H1 (cell line): ENCODE measurements around the gene LDLRAD3. TPM values are rescaled to one million over a fixed set of nuclear protein-coding genes. Genes with fewer than 3 reads are reported as not detected.
"Not testable (repeated sequence)": the region's sequence is repeated elsewhere in the genome, so short reads cannot be mapped to it uniquely, and the experiment has no call there.

Source experiments
- CTCF ChIA-PET: fragments of 300-600 bp; sonication (Branson Sonifier 250); formaldehyde crosslinking; loops from one replicate; lab custom pipeline; 2021; ENCODE audit not compliant: partially characterized antibody; lab: Charles Lee
- POLR2A ChIA-PET: fragments of 300-600 bp; sonication (Branson Sonifier 250); formaldehyde crosslinking; loops from one replicate; lab custom pipeline; 2021; ENCODE audit warnings: inconsistent platforms; ENCODE audit not compliant: partially characterized antibody; lab: Charles Lee
- DNase-seq, 2 experiments: peaks; one replicate each; pipeline versions ENCODE4 v3.0.0 to v3.0.0-alpha.2; 2010 to 2022; ENCODE audit warnings: low spot score in 2 of 2, low read depth in 1 of 2, mixed read lengths in 1 of 2
- FAIRE-seq: peaks from 2 replicates; lab custom pipeline; 2011; peaks lifted over from hg19 to GRCh38; lab: Jason Lieb, UNC
- H2AFZ ChIP-seq: 2 replicates; pipeline ENCODE4 v1.8.1; 2012; ENCODE audit warnings: low read length, inconsistent platforms
- H2AK5ac ChIP-seq: 2 replicates; pipeline ENCODE4 v1.6.1; 2013; ENCODE audit warnings: low read depth, low read length
- H2BK120ac ChIP-seq: replicated peaks from 2 replicates; pipeline ENCODE3; 2013; ENCODE audit warnings: low read depth, low read length, inconsistent platforms
- H2BK12ac ChIP-seq: 2 replicates; pipeline ENCODE4 v1.6.1; 2013; ENCODE audit warnings: low read depth, low read length
- H2BK15ac ChIP-seq: 2 replicates; pipeline ENCODE4 v1.6.1; 2013; ENCODE audit warnings: low read length
- H2BK20ac ChIP-seq: 2 replicates; pipeline ENCODE4 v1.6.1; 2013; ENCODE audit warnings: low read length
- H2BK5ac ChIP-seq: 2 replicates; pipeline ENCODE4 v1.6.1; 2013; ENCODE audit warnings: low read depth, low read length
- H3K14ac ChIP-seq: 2 replicates; pipeline ENCODE4 v1.6.1; 2013; ENCODE audit warnings: inconsistent platforms; ENCODE audit not compliant: insufficient read length
- H3K18ac ChIP-seq: 2 replicates; pipeline ENCODE4 v1.6.1; 2013; ENCODE audit warnings: low read length; ENCODE audit errors: extremely low read depth
- H3K23ac ChIP-seq: 2 replicates; pipeline ENCODE4 v1.6.1; 2013; ENCODE audit warnings: inconsistent platforms; ENCODE audit not compliant: insufficient read length
- H3K23me2 ChIP-seq: 2 replicates; pipeline ENCODE4 v1.6.1; 2013; ENCODE audit warnings: low read depth, low read length
- H3K27ac ChIP-seq: 2 replicates; pipeline ENCODE4 v1.6.1; 2011; ENCODE audit warnings: low read depth, low read length, inconsistent platforms
- H3K27me3 ChIP-seq, 4 experiments: replicated peaks in 1 of 4; 1 replicate in 1 of 4; 2 replicates in 3 of 4; pipeline versions ENCODE4 v1.6.1 to v1.8.1; 2011 to 2013; ENCODE audit warnings: low read length in 3 of 4, mild to moderate bottlenecking in 3 of 4, inconsistent platforms in 2 of 4, mixed read lengths in 2 of 4, moderate library complexity in 1 of 4; ENCODE audit not compliant: control insufficient read depth in 3 of 4, insufficient read depth in 3 of 4; ENCODE audit errors: extremely low read depth in 1 of 4
- H3K36me3 ChIP-seq, 4 experiments: 2 replicates each; pipeline versions ENCODE4 v1.6.1 to v1.8.1; 2011 to 2013; ENCODE audit warnings: mild to moderate bottlenecking in 4 of 4, low read length in 3 of 4, moderate library complexity in 2 of 4, control low read depth in 1 of 4, inconsistent platforms in 1 of 4; ENCODE audit not compliant: insufficient read depth in 4 of 4, control insufficient read depth in 2 of 4
- H3K4ac ChIP-seq: replicated peaks from 2 replicates; pipeline ENCODE3; 2013; ENCODE audit warnings: low read length, low read depth, mixed read lengths, inconsistent platforms; ENCODE audit not compliant: insufficient read length
- H3K4me1 ChIP-seq, 4 experiments: replicated peaks in 1 of 4; 1 replicate in 1 of 4; 2 replicates in 3 of 4; pipeline versions ENCODE4 v1.6.1 to v1.8.1; 2011 to 2013; ENCODE audit warnings: low read length in 3 of 4, inconsistent platforms in 2 of 4, mixed read lengths in 1 of 4; ENCODE audit not compliant: insufficient read depth in 4 of 4, control insufficient read depth in 3 of 4
- H3K4me2 ChIP-seq, 2 experiments: 2 replicates each; pipeline versions ENCODE4 v1.6.1 to v1.8.1; 2011 to 2013; ENCODE audit warnings: low read depth in 2 of 2, low read length in 2 of 2, control low read depth in 1 of 2, inconsistent platforms in 1 of 2, mild to moderate bottlenecking in 1 of 2; ENCODE audit not compliant: insufficient read depth in 1 of 2
- H3K4me3 ChIP-seq, 4 experiments: fragments of 200-600, 300-600 bp in 1 of 4; sonication (generic), shearing (Covaris generic), sonication (Bioruptor Twin) in 1 of 4; 2 replicates each; pipeline versions ENCODE4 v1.5.1 to v1.8.1; 2011 to 2016; ENCODE audit warnings: low read length in 4 of 4, low read depth in 3 of 4, control low read depth in 2 of 4, inconsistent platforms in 2 of 4, mild to moderate bottlenecking in 2 of 4, mixed read lengths in 1 of 4, moderate library complexity in 1 of 4; ENCODE audit not compliant: insufficient read depth in 2 of 4; ENCODE audit errors: extremely low read depth in 1 of 4
- H3K56ac ChIP-seq: replicated peaks from 2 replicates; pipeline ENCODE3; 2013; ENCODE audit warnings: low read depth, mild to moderate bottlenecking, mixed read lengths, low read length, inconsistent platforms; ENCODE audit not compliant: insufficient read length
- H3K79me1 ChIP-seq: 2 replicates; pipeline ENCODE4 v1.6.1; 2013; ENCODE audit warnings: low read depth, low read length, control low read depth
- H3K79me2 ChIP-seq, 2 experiments: 2 replicates each; pipeline versions ENCODE4 v1.6.1 to v1.8.1; 2012 to 2013; ENCODE audit warnings: low read length in 2 of 2, mild to moderate bottlenecking in 2 of 2, inconsistent platforms in 1 of 2; ENCODE audit not compliant: insufficient read depth in 2 of 2, control insufficient read depth in 1 of 2
- H3K9ac ChIP-seq, 4 experiments: replicated peaks in 1 of 4; 1 replicate in 1 of 4; 2 replicates in 3 of 4; pipeline versions ENCODE4 v1.6.1 to v1.8.1; 2011 to 2013; ENCODE audit warnings: low read depth in 3 of 4, low read length in 3 of 4, control low read depth in 2 of 4, mild to moderate bottlenecking in 2 of 4, moderate library complexity in 2 of 4, inconsistent platforms in 1 of 4; ENCODE audit errors: extremely low read depth in 1 of 4
- H3K9me3 ChIP-seq, 2 experiments: 2 replicates each; pipeline versions ENCODE4 v1.6.1 to v1.8.1; 2012 to 2013; ENCODE audit warnings: mild to moderate bottlenecking in 2 of 2, moderate library complexity in 2 of 2, control low read depth in 1 of 2, inconsistent platforms in 1 of 2, low read depth in 1 of 2, low read length in 1 of 2, mixed read lengths in 1 of 2; ENCODE audit not compliant: insufficient read depth in 2 of 2
- H4K20me1 ChIP-seq, 2 experiments: replicated peaks in 1 of 2; 2 replicates each; pipeline versions ENCODE3 to v1.8.1; 2011 to 2013; ENCODE audit warnings: inconsistent platforms in 2 of 2, low read length in 2 of 2, mild to moderate bottlenecking in 1 of 2; ENCODE audit not compliant: insufficient read depth in 2 of 2, control insufficient read depth in 1 of 2
- H4K5ac ChIP-seq: 2 replicates; pipeline ENCODE4 v1.6.1; 2013; ENCODE audit warnings: low read length, low read depth, mixed read lengths, inconsistent platforms; ENCODE audit not compliant: insufficient read length
- H4K8ac ChIP-seq: 2 replicates; pipeline ENCODE4 v1.8.0; 2013; ENCODE audit warnings: mild to moderate bottlenecking, moderate library complexity, low read length, inconsistent platforms; ENCODE audit not compliant: insufficient read depth; ENCODE audit errors: extremely low read depth
- H4K91ac ChIP-seq: replicated peaks from 2 replicates; pipeline ENCODE3; 2013; ENCODE audit warnings: low read length, mixed read lengths, inconsistent platforms; ENCODE audit not compliant: insufficient read length
- WGBS, 2 experiments: shearing (Covaris generic) in 1 of 2; methylation state at CpG; one replicate each; pipeline versions ENCODE4 v1.1.6 to v1.1.7; 2013 to 2015; ENCODE audit warnings: low lambda C conversion rate in 2 of 2, mixed read lengths in 2 of 2, inconsistent platforms in 1 of 2, low coverage in 1 of 2, missing lambda C conversion rate in 1 of 2; ENCODE audit not compliant: insufficient replicate concordance in 2 of 2, insufficient coverage in 1 of 2, insufficient read length in 1 of 2; ENCODE audit errors: extremely low coverage in 1 of 2, missing lambda C conversion rate in 1 of 2; 5-methylcytosine and 5-hydroxymethylcytosine counted together
- polyA plus RNA-seq, 7 experiments: library from polyadenylated mRNA; depleted of rRNA in 3 of 7; stranded (reverse) in 5 of 7; unstranded in 2 of 7; fragments of >200 nt in 5 of 7; fragments of 200-250 nt in 2 of 7; gene quantifications; 1 replicate in 5 of 7; 2 replicates in 1 of 7; 4 replicates in 1 of 7; pipeline versions ENCODE4 v1.2.1 to v1.2.3, GENCODE V29; 2011 to 2013; ENCODE audit warnings: missing spikeins in 2 of 7, mixed read lengths in 2 of 7
- total RNA-seq: library from RNA; stranded (reverse); fragmentation: NEBNext Ultra II Directional; extraction: Animal tissue kit (Norgen Biotek cat#: 25700); gene quantifications from 2 replicates; pipeline ENCODE4 v1.2.1, GENCODE V29; 2021

Gene LDLRAD3
- total and polyA plus RNA-seq, 2 of the 8 experiments (the other 6 are each of a cell fraction or from before 2014, with no cell fraction given), result 18.6 to 22.8 TPM

DNA sequence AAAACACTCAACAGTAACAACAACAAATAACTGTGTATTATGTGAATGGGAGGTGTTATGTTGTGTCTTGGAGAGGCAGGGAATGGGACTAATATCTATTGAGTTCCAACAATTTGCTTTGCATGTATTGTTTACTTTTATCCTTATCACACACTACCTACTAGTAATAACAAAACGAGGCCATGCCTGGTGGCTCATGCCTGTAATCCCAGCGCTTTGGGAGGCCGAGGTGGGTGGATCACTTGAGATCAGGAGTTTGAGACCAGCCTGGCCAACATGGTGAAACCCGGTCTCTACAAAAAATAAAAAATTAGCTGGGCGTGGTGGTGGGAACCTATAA is 35.5 kb upstream of the LDLRAD3 start:
- H2BK120ac ChIP-seq, H2BK5ac ChIP-seq, H2BK15ac ChIP-seq, H3K27me3 ChIP-seq, H3K23me2 ChIP-seq, H4K8ac ChIP-seq, H3K36me3 ChIP-seq, FAIRE-seq, H3K56ac ChIP-seq, DNase-seq, H3K23ac ChIP-seq, CTCF ChIA-PET, H3K4me2 ChIP-seq, H3K9me3 ChIP-seq, H3K14ac ChIP-seq, H3K79me2 ChIP-seq, H4K20me1 ChIP-seq, H3K4me1 ChIP-seq, H2BK20ac ChIP-seq, H3K4me3 ChIP-seq, H3K18ac ChIP-seq, H3K79me1 ChIP-seq, H4K91ac ChIP-seq, H3K9ac ChIP-seq, H2AK5ac ChIP-seq, H3K4ac ChIP-seq, H2AFZ ChIP-seq, H2BK12ac ChIP-seq, POLR2A ChIA-PET, H4K5ac ChIP-seq, H3K27ac ChIP-seq: not testable (repeated sequence)
- WGBS, 2 experiments, result 84% methylated on average over 5 of the region's 5 CpGs; no CpG with 5 or more reads in 1 of the 2 experiments
